ENCODE measurements around the gene ZNF280B. TPM values are rescaled to one million over a fixed set of nuclear protein-coding genes. Genes with fewer than 3 reads are reported as not detected.

ZNF280B gene
- total RNA-seq, 2 donors from 2014 or later = 10.9 to 15.3 TPM

DNA sequence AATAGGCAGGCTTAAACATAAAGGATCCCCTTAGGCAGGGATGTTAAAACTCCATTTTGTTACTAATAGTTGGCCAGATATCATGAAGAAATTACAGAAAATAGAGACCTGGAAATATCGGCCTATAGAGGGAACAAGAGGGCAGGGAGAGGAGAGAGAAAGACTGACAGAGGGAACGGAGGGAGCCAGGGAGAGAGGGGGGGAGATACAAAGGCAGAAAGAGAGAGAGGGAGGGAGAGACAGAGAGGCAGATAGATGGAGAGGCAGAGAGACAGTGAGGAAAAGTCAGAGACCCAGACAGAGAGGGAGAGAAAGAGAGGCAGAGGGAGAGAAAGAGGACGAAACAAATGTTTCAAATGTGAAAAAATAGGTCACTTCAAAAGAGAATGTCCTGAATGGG, 53.5 kb downstream of the ZNF280B start:
- H3K4me3 Mint-ChIP-seq = no peak overlapping the region
- no peak overlapping the region for H3K27ac Mint-ChIP-seq
- TF ChIP-seq, protein P1, sequence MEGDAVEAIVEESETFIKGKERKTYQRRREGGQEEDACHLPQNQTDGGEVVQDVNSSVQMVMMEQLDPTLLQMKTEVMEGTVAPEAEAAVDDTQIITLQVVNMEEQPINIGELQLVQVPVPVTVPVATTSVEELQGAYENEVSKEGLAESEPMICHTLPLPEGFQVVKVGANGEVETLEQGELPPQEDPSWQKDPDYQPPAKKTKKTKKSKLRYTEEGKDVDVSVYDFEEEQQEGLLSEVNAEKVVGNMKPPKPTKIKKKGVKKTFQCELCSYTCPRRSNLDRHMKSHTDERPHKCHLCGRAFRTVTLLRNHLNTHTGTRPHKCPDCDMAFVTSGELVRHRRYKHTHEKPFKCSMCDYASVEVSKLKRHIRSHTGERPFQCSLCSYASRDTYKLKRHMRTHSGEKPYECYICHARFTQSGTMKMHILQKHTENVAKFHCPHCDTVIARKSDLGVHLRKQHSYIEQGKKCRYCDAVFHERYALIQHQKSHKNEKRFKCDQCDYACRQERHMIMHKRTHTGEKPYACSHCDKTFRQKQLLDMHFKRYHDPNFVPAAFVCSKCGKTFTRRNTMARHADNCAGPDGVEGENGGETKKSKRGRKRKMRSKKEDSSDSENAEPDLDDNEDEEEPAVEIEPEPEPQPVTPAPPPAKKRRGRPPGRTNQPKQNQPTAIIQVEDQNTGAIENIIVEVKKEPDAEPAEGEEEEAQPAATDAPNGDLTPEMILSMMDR (conservative IDR thresholded peaks at IDR 0.05) = no peak
- no peak overlapping the region for H3K27ac ChIP-seq (ENCODE audit: low read depth, low read length)
- no peaks in the 10 kb centered on the region for H3K4me1 Mint-ChIP-seq
- H3K36me3 ChIP-seq (ENCODE audit: control insufficient read depth, insufficient read depth, low read length) = no peaks in the 10 kb centered on the region
- DNase-seq = no peak
- no peak overlapping the region for H3K4me3 ChIP-seq (ENCODE audit: low read length)
- no peak overlapping the region for H3K9ac ChIP-seq (ENCODE audit: extremely low read depth, low read length, poor library complexity, severe bottlenecking)
- H3K27me3 ChIP-seq (ENCODE audit: control insufficient read depth, insufficient read depth, low read length, poor library complexity, severe bottlenecking) = peaks cover 55% of the 10 kb centered on the region
- no peaks in the 10 kb centered on the region for H3K4me1 ChIP-seq (ENCODE audit: control insufficient read depth, insufficient read depth, low read length)
- 70 to 77% methylated on average over 3 of the region's 3 CpGs for WGBS, 2 experiments (ENCODE audit: insufficient coverage in 1 of 2, insufficient read length in 1 of 2)
- H3K9me3 ChIP-seq (ENCODE audit: control insufficient read depth, low read length) = peaks cover 51% of the 10 kb centered on the region
- peaks cover 50% of the 10 kb centered on the region for H3K9me3 Mint-ChIP-seq
- H3K36me3 Mint-ChIP-seq (ENCODE audit: low read depth) = no peaks in the 10 kb centered on the region
- H3K27me3 Mint-ChIP-seq (ENCODE audit: insufficient read depth) = peaks cover 98% of the 10 kb centered on the region

DNA sequence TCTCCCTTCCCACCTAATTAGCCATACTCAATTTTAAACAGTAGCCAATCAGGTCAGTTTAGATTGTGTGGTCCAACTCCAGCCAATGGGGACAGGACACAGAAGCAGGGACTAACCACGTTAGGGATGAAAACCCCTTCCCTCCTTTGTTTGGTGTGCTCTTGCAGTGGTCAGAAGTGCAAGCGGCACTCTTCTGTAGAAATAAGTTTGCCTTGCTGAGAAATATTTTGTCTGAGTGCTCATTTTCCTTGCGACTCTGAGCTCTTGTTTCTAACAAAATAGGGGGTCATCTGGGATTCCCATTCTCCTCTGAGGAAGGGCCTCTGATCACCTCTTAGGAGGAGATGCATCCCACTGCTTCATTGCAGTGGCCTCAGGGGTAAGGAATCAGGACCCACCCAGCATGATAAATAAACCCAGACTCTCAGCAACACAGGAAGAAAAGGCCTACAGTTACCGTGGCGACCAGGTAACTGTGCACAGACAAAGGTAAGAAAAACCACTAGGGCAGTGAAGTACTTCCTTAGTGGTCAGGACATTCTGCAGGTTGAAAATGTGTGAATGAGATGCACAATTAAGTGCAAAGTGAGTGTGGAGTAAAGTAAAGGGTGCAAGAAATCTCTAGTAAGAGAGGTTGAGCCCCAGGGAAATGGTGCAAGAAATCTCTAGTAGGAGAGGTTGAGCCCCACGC, 55.4 kb downstream of the ZNF280B start:
- H3K27ac ChIP-seq (ENCODE audit: low read depth, low read length) = no peak overlapping the region
- Mint-ChIP-seq H3K36me3 (ENCODE audit: low read depth) (no peaks in the 10 kb centered on the region), H3K9me3 (peaks cover 32% of the 10 kb centered on the region), H3K4me3 (no peak overlapping the region), H3K4me1 (no peaks in the 10 kb centered on the region), H3K27me3 (ENCODE audit: insufficient read depth) (peaks cover 99% of the 10 kb centered on the region), H3K27ac (no peak overlapping the region)
- no peak overlapping the region for H3K4me3 ChIP-seq (ENCODE audit: low read length)
- no peak overlapping the region for H3K9ac ChIP-seq (ENCODE audit: extremely low read depth, low read length, poor library complexity, severe bottlenecking)
- TF ChIP-seq, protein P1 (conservative IDR thresholded peaks at IDR 0.05) = no peak
- H3K9me3 ChIP-seq (ENCODE audit: control insufficient read depth, low read length) = peaks cover 32% of the 10 kb centered on the region
- no peak for DNase-seq
- H3K27me3 ChIP-seq (ENCODE audit: control insufficient read depth, insufficient read depth, low read length, poor library complexity, severe bottlenecking) = peaks cover 74% of the 10 kb centered on the region
- WGBS, 2 experiments (ENCODE audit: insufficient coverage in 1 of 2, insufficient read length in 1 of 2) = 74 to 76% methylated on average over 5 to 6 of the region's 6 CpGs
- H3K36me3 ChIP-seq (ENCODE audit: control insufficient read depth, insufficient read depth, low read length) = no peaks in the 10 kb centered on the region
- H3K4me1 ChIP-seq (ENCODE audit: control insufficient read depth, insufficient read depth, low read length) = no peaks in the 10 kb centered on the region

- TF ChIP-seq, protein P1 (conservative IDR thresholded peaks at IDR 0.05) = no peak
- no peak overlapping the region for H3K9ac ChIP-seq (ENCODE audit: extremely low read depth, low read length, poor library complexity, severe bottlenecking)
- no peak overlapping the region for H3K4me3 ChIP-seq (ENCODE audit: low read length)
- Mint-ChIP-seq H3K4me3 (no peak overlapping the region), H3K27me3 (ENCODE audit: insufficient read depth) (peaks cover 99% of the 10 kb centered on the region), H3K9me3 (peaks cover 25% of the 10 kb centered on the region), H3K4me1 (no peaks in the 10 kb centered on the region), H3K36me3 (ENCODE audit: low read depth) (no peaks in the 10 kb centered on the region), H3K27ac (no peak overlapping the region)
- no peaks in the 10 kb centered on the region for H3K36me3 ChIP-seq (ENCODE audit: control insufficient read depth, insufficient read depth, low read length)
- no peak overlapping the region for H3K27ac ChIP-seq (ENCODE audit: low read depth, low read length)
- H3K4me1 ChIP-seq (ENCODE audit: control insufficient read depth, insufficient read depth, low read length) = no peaks in the 10 kb centered on the region
- H3K27me3 ChIP-seq (ENCODE audit: control insufficient read depth, insufficient read depth, low read length, poor library complexity, severe bottlenecking) = peaks cover 83% of the 10 kb centered on the region
- peaks cover 23% of the 10 kb centered on the region for H3K9me3 ChIP-seq (ENCODE audit: control insufficient read depth, low read length)
- no peak for DNase-seq
- WGBS, 2 experiments (ENCODE audit: insufficient coverage in 1 of 2, insufficient read length in 1 of 2) = 84% methylated on average over 1 of the region's 1 CpG; no CpG with 5 or more reads in 1 of the 2 experiments
Measured at GRCh38 chr22:22452211-22452610, 56.3 kb downstream of the ZNF280B start.
